Measurements from ENCODE around the gene IGFBP4.

Gene IGFBP4

DNA sequence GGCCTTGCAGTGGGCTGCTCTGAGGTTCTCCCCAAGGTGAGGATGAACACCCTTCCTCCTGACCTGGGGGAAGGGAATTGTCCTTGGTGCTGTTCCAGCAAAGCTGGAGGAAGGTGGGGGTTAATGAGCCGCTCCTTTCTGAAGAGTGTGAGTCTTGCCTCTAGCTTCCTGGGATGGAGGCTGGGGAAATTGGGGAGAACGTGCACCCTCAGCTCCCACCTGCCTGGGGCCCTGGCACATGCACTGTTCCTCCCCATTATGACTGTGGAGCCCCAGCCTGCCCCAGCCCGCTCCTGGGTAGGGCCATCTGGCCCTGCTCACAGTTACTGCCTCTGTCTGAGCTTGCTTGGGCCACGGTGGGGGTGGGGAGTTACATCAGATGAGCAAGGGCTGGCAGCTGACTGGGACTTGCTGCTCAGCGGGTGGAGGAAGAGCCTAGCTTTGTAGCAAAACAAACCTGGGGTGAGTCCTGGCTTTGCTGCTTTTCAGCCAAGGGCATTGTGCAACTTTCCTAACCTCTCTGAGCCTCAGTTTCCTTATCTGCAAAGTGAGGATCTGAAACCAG, 47.1 kb downstream of the IGFBP4 start:
- DNase-seq (ENCODE audit: low read depth, low spot score): peak; percentile 83

DNA sequence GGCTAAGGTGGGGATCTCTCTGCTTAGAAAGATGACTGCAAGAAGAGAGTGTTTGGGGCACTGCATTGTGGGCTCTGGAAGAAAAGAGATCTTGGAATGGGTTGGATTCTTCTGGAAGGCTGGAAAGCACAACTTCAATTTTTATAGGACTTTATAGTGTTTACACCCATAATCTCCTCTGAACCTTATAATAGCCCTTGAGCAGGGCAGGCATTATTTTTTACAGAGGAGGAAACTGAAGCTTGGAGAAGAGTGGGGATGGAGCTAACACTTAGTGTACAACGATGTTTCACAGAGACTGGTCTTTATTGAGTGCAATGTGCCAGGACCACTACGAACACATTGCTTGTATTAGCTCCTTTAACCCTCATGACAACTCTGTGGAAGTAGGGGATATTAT, 47.7 kb downstream of the IGFBP4 start:
- DNase-seq (ENCODE audit: low read depth, low spot score): no peak

- DNase-seq (ENCODE audit: low read depth, low spot score): no peak
Measured at GRCh38 chr17:40491486-40491885, 48.2 kb downstream of the IGFBP4 start.

- no peak for DNase-seq (ENCODE audit: low read depth, low spot score)
Measured at GRCh38 chr17:40493697-40494096, 50.4 kb downstream of the IGFBP4 start.

DNA sequence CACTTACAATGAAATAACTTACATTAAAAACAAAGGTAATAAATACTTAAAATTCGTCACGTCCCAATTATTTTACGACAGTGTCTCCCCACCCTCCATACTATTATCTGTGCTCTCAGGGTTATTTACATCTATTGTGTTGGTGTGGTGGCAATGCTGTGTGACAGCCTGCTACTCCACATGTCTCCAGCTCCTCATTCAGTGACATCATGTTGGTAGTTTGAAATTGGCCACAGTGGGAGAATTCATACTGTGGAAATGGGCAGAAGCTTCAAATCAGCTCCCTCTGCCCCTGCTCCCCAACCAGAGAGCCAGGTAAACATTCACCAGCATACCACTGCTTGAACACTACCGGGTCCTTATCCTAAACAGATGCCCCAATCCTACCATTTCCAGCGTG, 51.9 kb downstream of the IGFBP4 start:
- no peak for DNase-seq (ENCODE audit: low read depth, low spot score)

- DNase-seq (ENCODE audit: low read depth, low spot score): no peak
Measured at GRCh38 chr17:40496170-40496569, 52.9 kb downstream of the IGFBP4 start.

- DNase-seq (ENCODE audit: low read depth, low spot score): no peak
Measured at GRCh38 chr17:40496634-40497420, 53.6 kb downstream of the IGFBP4 start.

DNA sequence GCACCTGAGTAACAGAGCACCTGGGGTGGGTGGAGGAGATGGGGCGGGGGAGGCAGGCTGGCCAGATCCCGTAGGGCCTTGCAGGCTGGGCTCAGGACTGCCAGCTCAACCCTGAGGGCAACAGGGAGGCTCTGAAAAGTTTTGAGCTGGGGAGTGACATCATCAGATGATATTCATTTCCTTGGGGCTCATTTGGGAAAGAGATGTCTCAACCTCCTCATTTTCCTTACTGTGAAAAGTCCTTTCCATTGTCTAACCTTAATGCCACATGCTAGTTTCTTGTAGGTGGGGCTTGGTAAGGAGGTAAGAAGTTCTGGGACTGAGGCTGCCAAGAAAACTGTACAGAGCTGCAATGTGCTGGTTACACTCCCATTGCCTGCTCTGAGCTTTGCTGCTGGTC, 54.4 kb downstream of the IGFBP4 start:
- DNase-seq (ENCODE audit: low read depth, low spot score): no peak

- no peak for DNase-seq (ENCODE audit: low read depth, low spot score)
Measured at GRCh38 chr17:40498281-40499084, 55.2 kb downstream of the IGFBP4 start.

GRCh38 chr17:40499551-40500189, 56.4 kb downstream of the IGFBP4 start:
- DNase-seq (ENCODE audit: low read depth, low spot score): no peak

GRCh38 chr17:40500190-40500589, 56.9 kb downstream of the IGFBP4 start:
- no peak for DNase-seq (ENCODE audit: low read depth, low spot score)

DNA sequence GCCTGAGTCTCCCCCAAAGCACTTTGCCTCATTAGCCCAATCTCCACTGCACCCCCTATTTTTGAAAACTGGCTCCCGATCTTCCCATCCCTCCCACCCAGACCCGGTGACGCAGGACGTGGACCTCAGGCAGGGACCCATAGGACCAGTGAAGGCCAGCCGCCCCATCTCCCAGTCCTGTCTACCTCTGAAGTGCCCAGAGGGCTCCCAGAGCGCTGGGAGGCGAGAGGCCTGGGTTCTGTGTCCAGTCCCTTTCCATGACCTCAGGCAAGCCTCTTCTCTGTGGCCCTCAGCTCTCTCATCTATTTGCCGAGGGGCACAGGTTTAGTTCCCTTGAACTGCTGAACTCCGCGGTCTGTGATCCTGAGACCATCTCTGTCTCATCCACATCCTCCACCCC, 57.5 kb downstream of the IGFBP4 start:
- DNase-seq (ENCODE audit: low read depth, low spot score): no peak

DNA sequence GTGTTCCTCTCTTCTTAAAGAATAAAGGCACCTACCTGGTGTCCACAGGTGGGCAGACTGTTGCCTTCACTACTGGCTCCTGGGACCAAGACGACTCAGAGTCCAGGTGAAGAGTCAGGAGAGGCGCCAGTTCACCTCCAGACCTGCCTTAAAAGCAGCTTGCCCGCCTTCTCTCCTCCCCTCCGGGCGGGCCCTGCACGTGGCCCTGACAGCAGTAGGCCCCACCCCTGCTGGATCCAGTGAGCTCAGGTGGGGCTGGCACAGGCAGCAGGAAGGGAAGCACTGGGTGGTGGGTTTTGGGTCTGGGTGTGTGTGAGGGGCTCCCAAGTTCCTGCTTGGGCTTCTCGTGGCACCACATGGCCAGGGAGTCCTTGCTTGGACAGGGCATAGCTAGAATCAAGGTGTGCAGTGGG, 58.3 kb downstream of the IGFBP4 start, which contains the start of gene TNS4:
TSS of gene TNS4 (minus strand) at position 125 of the 413 bp plus-strand sequence. CDS start 5,198 bp downstream, outside the sequence.
- DNase-seq (ENCODE audit: low read depth, low spot score): no peak

DNA sequence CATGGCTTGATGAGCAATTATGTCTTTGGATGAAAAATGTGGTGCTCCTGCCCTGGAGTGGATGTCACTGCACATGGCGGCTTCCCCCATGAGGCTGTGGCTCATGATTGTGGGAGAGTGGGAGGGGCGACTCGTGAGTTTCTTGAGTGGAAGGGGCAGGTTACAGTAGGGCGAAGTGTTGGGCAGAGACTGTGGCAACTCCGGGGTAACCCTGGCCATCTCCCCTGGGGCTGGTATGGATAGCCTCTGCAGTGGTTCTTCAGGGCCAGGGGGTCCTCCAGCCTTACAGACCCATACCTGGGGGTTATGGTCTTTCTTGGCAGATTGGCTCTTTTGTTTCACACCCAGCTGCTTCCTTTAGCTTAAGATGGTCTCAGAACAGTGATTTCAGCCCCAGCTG, 59.5 kb downstream of the IGFBP4 start:
- DNase-seq (ENCODE audit: low read depth, low spot score): no peak

DNA sequence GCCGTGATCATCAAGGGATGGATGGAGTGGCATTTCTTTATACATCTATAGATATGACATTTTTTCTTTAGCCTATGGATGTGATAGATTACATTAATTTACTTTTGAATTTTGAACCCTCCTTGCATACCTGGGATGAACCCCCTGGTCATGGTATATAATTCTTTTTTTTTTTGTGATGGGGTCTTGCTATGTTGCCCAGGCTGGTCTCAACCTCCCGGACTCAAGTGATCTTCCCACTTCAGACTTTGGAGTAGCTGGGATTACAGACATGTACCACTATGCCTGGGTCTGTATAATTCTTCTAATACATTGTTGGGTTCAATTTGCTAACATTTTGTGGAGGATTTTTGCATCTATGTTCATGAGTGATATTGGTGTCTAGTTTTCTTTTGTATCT, 59.9 kb downstream of the IGFBP4 start:
- no peak for DNase-seq (ENCODE audit: low read depth, low spot score)

DNA sequence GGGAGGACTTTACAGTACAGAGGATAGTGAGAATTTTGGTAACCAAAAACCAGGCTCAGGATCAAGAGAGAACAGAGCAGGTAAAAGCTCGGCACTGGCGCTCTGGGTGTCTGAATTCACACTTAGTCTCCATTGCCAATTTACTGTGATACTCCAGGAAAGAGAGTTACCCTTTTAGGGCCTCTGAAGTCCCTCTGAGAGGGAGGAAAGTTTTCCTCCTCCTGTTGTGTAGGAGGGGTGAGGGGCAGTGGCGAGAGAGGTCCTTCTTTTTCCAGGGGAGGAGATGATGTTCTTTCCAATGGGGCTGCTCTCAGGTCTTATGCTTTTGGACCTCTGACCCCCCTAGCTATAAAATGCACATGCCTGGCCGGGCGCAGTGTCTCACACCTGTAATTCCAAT, 63.5 kb downstream of the IGFBP4 start:
- DNase-seq (ENCODE audit: low read depth, low spot score): no peak
